Neural progenitor cell (in vitro differentiated cells): ENCODE results near the gene GSTO2.

Experiments used
- EZH2 ChIP-seq: fragments of 200-600 bp; sonication (generic); IDR thresholded peaks from 2 replicates; pipeline ENCODE4 v1.6.1; 2017; ENCODE audit warnings: antibody characterized with exemption, mild to moderate bottlenecking, moderate library complexity
- TF ChIP-seq, protein P1 (sequence below): fragments of 200-600 bp; sonication (generic); IDR thresholded peaks from 2 replicates; pipeline ENCODE4 v1.5.1; 2017; ENCODE audit warnings: antibody characterized with exemption, mild to moderate bottlenecking

DNA sequence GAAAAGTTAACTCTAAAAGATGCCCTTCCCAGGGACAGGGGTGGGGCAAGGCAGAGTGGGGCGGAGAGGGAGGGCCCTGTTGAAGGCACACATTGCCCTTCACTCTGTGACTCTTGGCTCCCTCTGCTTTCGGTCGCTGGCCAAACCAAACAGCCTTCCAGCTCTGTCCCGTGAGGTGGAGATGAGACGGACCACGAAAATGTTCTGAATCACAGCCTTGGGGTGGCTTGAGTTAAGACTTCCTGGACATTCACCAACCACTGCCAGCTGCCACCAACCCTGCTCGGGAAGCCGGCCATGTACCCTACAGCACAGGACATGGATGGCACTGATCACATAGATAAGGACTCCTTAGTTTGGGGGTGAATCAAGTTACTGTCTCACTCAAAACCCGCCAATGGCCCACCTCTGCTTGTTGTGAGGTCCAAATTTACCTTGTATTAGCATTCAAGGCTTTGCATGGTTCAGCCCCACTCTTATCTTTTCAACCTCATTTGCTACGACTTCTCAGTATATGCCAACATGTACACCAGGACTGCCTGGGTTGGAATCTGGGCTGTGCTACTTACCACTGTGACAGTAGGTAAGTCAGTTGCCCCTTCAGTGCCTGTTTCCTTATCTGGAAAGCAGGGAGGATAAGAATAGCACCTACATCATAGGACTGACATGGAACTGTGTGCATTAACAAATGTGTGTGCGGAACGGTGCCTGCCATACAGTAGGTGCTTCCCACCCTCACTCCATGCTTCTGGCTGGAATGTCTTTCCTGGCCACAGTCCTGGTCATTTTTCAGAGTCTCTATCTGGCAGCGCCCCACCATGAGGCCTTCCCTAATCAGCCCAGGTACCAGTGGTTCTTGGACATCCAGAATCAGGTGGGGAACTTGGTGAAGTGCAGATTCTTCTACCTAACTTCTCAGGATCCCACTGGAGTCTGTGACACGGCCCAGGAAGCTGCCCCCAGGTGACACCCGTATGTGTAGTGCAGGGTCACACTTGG lies 41.3 kb downstream of the GSTO2 start:
- TF ChIP-seq, protein P1, sequence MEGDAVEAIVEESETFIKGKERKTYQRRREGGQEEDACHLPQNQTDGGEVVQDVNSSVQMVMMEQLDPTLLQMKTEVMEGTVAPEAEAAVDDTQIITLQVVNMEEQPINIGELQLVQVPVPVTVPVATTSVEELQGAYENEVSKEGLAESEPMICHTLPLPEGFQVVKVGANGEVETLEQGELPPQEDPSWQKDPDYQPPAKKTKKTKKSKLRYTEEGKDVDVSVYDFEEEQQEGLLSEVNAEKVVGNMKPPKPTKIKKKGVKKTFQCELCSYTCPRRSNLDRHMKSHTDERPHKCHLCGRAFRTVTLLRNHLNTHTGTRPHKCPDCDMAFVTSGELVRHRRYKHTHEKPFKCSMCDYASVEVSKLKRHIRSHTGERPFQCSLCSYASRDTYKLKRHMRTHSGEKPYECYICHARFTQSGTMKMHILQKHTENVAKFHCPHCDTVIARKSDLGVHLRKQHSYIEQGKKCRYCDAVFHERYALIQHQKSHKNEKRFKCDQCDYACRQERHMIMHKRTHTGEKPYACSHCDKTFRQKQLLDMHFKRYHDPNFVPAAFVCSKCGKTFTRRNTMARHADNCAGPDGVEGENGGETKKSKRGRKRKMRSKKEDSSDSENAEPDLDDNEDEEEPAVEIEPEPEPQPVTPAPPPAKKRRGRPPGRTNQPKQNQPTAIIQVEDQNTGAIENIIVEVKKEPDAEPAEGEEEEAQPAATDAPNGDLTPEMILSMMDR: no peak
- TF ChIP-seq EZH2: no peak
